ENCODE data around the gene ARHGDIA. TPM values are rescaled to one million over a fixed set of nuclear protein-coding genes. Genes with fewer than 3 reads are reported as not detected.
A peak's percentile ranks its signal among the peaks of the same experiment; 100 is the strongest.
"Not testable (repeated sequence)": the region's sequence is repeated elsewhere in the genome, so short reads cannot be mapped to it uniquely, and the experiment has no call there.

The ARHGDIA gene
- total RNA-seq, 2 donors from 2014 or later = 447 to 500 TPM

DNA sequence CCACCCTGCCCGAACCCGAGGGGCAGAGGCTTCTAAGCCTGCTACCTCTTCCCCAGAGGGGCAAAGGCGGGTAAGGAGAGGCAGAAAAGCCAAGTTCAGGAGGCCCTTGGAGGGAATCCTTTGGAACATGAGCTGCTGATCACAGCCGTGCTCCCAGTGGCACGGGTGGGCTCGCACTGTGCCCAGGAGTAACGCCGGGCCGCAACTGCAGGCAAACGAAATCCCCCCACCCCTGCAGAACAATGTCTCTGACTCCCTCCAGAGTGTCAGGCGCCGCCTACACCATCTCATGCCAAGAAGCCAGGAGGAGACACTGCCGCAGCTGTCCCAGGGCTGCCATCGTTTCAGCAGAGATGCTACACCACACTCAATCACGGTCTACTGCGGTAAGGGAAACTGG is 19.7 kb downstream of the ARHGDIA start:
- DNase-seq = no peak
- no peak for ATAC-seq
- intact Hi-C loops (cut with DNase I, micrococcal nuclease) = no loop called here

DNA sequence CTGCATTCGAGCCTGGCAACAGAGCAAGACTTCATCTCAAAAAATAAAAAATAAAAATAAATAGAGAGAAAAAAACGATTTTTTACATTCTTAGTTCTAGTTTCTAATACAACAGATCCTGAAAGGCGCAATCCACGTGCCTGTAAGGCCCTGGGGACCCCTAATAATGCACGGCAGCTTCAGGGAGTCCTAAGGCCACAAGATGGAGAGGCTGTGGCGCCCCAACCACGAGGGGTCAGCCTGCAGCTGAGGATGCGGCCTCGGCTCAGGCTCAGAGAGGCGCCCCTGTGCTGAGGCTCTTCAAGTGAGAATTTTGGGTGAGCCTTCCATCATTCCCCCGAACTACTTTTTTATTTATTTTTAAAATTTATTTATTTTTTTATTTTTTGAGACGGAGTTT is 21.7 kb downstream of the ARHGDIA start:
- DNase-seq (no peak), ATAC-seq (no peak)
- intact Hi-C loops (cut with DNase I, micrococcal nuclease) = no loop called here

DNA sequence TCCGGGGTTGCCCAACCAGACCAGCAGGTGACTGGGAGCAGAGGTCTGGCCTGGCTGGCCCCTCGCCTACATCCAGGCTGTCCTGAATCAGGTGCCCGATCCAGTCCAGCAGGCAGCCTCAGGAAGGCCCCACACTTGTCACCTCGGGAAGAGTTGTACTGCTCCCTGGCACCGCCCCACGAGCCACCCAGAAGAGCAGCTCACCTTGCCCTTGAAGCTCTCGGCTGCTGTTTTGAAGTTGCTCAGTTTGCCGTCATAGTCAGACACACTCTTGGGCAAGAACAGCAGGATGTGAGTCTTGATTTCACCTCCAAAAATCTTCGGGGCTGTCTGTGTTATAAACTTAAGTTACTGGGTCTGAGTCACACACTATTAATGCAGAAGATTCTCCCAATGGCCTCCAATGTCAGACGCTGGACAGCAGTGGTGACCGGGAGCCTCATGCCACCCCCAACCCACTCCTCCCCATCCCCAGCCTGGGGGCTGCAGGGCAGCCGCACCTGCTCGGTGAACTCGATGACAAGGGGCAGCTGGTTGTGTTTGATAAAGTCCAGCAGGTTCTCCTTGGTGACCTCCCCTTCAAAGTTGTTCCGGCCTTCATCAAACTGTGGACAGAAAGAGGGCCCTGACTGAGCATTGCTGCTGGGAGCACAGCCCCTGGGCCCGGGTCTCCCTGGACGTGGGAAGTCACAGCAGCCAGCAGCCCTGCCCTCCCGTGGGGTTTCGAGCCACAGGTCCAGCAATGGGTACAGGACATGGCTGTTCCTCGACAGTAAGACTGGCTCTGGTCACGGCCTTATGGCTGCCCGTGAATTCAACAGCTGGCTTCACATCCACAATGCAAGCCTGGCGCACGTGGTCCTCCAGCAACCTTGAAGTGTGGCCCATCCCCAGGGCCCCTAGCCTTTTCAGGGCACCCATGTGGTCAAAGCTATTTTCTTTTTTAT is 24.1 kb downstream of the ARHGDIA start:
- intact Hi-C loops (cut with DNase I, micrococcal nuclease) = no loop called here
- DNase-seq (no peak), ATAC-seq (no peak)

DNA sequence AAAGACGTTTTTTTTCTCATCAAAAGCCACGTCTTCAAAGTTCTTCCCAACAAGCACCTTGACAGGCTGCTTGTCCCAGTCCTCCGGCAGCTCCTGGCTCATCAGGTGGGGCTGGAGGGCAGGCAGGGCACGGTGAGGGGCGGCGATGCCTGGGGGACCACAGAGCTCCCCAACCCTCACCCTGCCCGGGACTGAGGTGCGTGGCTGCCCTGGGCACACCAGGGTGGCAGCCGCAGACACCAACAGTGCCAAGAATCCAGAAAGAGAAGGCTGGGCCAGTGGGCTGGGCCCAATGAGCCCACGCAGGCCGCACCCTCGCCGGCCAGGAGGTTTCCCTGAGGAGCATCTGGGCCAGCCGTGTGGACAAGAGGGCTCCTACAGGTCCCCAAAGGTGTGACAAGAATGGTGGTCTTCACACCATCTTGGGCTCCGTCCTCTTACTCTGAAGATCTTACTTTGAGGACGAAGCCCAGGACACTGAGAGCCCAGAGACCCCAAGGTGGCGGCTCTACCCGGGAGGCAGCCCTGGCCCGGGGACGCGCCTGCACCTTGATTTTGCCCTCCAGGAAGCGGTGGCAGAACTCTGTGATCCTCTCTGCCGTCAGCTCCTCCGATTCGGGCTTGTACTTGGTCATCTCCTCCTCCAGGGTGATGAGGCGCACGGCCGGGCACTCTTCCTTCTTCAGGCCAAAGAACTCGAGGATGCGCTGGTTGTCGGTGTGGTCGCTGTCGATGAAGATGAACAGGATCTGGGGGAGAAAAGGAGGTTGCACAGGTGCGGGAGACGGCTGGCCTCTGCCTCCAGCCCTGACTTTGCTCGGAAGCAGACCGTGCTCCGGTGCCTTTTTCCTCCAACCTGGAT is 25.0 kb downstream of the ARHGDIA start:
- DNase-seq (no peak), ATAC-seq (no peak)
- intact Hi-C loops (cut with DNase I, micrococcal nuclease) = no loop called here

DNA sequence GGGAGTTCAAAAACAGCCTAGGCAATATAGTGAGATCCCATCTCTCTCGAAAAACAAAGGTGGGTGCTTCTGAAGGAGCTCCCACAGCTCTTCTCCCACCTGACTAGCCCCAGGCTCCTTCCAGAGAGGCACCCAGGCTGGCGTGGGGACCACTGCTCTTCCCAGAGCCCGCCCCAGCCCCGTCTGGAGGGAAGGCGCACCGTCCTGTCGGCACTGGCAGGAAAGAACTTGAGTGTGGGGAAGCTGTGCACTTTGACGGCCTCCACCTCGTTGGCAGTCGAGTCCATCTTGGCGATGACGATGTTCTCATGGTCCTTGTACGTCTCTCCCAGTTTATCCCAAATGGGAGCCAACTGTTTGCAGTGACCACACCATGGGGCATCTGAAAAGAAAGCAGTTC is 25.8 kb downstream of the ARHGDIA start:
- intact Hi-C loops (cut with DNase I, micrococcal nuclease) = no loop called here

DNA sequence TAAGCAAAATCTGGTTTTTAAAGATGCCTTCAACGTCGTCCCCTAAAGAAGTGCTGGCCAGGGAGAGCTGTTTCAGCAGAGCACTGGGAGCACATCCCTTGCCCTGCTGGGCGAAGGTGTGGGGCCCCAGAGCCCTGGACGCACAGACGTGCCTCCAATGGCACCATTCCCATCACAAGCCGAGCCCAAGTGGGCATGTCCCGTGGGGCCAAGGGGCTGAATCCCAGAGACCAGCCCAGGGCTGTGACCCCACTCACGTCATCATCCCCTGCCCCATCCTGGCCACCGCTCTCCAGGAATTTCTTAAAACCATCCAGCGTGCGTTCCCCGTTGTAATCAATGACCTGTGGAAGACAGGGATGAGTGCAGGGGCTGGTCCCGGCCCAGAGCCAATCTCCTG is 26.2 kb downstream of the ARHGDIA start:
- DNase-seq = no peak
- intact Hi-C loops (cut with DNase I, micrococcal nuclease) = no loop called here
- ATAC-seq = no peak

More for the DNA sequence above, 25.8 kb downstream of the ARHGDIA start:
- no peak for DNase-seq
- no peak for ATAC-seq

DNA sequence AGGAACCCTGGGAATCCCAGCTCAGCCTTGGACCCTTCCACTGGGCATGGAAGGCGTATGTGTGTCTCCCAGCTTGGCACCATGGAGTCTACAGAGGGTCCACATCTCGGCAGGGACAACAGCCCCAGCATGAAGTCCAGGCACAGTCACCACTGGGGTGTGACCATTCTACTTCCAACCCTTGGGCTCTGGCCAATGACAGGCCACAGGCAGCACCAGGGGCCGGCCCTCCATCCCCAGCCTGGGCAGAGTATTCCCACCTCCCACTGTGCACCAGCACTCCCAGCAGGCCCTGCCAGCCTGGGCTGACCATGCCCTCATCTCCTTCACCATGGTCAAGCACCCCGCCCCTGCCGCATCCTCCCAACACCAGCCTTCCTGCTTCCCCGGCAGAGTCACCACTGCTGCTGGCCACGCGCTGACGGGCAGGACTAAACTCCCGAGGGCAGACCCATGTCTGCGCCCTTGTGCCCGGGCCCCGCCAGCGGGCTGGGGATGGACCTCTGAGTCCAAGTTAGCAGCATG is 26.7 kb downstream of the ARHGDIA start:
- DNase-seq (no peak), ATAC-seq (peak; percentile 16)
- intact Hi-C loops (cut with DNase I, micrococcal nuclease) = no loop called here

DNA sequence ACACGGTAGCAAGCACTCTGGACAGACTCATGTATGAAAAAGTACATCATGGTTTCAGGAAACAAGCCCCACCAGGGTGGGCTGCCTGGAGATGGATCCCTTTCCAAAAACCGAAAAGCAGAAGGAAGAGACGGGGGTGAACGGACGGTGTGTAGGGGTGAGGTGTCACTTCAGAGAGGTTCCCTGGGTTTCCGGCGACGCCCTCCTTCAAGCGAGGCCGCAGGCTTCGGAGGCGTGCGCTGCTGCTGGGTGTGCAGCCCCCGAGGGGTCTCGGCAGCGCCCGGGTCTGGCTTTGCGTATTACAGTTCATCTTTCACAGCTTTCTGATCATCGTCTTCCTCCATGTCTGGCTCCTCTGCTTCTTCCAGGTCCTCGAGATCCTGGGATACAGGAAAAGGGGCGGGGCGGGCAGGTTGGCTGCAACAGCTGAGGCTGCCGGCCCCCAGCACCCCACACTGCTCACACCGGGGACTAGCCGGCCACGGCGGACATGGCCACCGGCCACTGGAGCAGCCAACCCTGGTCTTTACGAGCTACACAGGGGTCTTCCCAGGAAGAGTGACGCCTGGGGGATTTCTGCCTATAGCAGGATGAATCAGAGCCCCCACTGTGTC is 27.3 kb downstream of the ARHGDIA start:
- no peak for DNase-seq
- ATAC-seq = peak; percentile 4
- intact Hi-C loops (cut with DNase I, micrococcal nuclease) = no loop called here

DNA sequence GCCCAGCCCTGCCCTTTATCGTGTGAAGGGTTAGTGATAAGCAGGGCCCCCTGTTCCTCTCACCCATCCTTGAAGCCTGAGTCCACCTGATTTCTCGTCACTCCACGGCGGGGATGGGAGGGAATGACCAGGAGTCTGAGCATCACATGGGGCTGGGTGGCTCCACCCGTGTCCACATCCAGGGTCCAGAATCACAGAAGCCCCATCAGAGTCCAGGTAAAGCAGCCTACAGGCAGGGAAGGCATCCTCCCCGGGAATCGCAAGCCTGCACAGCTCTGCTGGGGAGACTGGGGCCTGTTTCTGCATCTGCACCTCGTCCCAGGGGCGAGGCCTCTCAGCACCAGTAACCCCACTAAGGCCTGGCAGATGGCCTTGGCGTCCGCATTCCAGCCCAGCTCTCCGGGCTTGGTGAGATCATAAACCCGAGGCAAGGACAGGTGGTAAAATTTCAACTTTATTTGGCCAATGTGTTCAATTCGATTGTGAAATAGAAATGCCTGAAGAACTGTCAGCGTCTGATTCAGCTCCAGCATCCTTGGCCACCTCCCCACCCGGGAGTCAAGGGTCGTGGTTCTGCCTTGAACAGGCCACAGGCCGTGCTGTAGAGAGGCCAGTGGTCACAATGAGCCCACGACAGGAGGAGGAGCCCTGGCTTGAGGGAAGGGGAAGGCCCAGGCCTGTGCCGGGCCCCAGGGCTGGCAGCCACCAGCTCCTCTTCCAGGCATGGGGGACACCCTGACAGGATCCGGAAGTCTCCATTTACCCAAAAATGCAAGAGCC is 28.2 kb downstream of the ARHGDIA start:
- no peak for DNase-seq
- intact Hi-C loops (cut with DNase I, micrococcal nuclease) = no loop called here
- ATAC-seq = peak; percentile 29

DNA sequence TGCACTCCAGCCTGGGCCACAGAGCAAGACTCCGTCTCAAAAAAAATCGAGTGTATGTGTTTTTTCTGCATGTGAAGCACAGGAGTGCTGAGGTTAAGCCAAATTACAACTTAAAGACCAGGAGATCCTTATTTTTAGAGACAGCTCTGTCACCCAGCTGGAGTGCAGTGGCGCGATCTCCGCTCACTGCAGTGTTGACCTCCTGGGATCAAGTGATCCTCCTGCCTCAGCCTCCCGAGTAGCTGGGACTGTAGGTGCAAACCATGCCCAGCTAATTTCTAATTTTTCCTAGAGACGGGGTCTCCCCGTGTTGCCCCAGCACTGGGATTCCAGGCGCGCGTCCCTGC is 28.8 kb downstream of the ARHGDIA start:
- DNase-seq = no peak
- intact Hi-C loops (cut with DNase I, micrococcal nuclease) = no loop called here
- ATAC-seq = no peak

DNA sequence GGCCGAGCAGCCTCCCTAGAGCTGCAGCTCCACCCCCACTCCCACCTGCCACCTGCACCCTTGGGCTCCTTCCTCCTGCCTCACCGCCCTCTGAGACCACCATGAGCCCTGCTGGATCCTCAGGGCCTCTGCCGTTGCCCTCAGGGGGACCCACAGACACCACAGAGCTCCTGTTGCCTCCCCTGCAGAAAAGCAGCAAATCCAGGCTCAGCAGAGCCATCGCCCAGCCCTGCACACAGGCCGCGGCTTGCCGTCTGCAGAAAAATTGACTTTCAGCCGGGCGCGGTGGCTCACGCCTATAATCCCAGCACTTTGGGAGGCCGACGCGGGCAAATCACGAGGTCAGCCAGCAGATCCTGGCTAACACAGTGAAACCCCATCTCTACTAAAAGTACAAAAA is 29.3 kb downstream of the ARHGDIA start:
- intact Hi-C loops (cut with DNase I, micrococcal nuclease) = no loop called here
- no peak for ATAC-seq
- DNase-seq = no peak

DNA sequence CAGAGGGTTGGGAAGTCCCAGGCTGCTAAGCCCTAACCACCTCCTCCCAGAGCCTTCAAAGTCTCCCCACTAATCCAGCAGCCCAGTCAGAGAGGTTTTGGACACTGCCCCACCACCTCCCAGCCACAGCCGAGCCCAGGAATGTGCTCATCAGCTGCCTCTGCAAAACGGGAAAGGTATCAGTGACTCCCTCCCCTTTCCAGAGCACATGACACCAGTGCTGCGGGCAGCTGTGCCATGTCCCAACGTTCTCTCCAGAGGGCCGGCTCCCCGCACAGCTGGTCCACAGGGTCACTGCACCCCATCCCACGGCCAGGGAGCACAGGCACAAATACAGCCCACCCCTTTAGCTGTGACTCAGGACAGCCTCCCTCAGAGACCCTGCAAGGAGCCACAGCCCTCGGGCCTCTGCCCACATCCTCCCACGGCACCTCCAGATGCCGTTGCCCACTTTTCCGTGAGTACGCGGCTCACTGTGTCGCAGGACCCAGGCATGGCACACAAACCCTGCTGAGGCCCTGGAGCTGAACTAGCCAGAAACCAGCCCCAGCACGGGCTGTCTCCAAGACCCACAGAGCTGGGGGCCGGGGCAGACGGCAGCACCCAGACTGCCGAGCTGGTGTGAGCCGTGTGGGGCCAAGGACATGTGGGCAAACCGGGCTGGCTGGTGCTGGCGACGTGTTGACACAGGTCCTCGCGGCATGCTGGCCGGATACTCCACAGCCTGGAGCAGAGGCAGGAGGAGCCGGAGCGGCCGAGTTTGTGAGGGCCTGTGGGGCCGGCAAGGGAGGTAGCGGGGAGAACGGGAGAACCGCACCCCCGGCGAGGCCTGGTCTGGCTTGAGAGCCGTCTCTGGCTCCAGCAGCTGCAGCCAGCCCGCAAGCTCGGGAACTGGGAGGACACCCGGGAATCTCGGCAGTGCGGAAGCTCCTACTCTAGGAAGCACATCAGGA is 30.0 kb downstream of the ARHGDIA start:
- intact Hi-C loops (cut with DNase I, micrococcal nuclease) = no loop called here
- ATAC-seq (no peak), DNase-seq (no peak)

DNA sequence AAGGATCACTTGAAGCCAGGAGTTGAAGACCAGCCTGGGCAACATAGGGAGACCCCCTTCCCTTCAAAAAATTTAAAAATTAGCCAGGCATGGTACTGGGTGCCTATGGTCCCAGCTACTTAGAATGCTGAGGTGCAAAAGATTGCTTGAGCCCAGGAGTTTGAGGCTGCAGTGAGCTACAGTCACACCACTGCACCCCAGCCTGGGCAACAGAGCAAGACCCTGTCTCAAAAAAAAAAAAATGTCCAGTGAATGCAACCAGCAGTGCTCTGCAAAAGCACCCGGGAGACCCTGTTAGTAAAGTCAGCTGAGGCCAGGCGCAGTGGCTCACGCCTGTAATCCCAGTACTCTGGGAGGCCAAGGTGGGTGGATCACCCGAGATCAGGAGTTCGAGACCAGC is 31.1 kb downstream of the ARHGDIA start:
- DNase-seq; ATAC-seq; intact Hi-C loops (cut with DNase I, micrococcal nuclease): not testable (repeated sequence)

DNA sequence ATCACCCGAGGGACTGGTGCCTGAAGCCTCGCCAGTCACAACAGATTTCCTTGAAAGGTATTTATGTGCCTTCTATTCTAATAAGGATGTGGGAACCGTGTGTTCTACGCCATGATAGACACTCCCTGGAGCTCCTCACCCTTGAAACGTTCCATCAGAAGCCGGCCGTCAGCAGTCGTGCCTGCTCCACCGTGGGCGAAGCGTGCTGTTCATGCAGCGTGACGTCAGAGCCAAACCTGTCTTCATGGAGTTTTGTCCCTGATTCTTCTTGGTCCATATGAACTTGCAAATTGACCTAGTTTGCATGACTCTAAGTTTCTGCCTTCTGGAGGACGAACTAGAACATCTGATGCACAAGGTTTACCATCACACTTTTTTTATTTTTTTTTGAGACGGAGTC is 31.8 kb downstream of the ARHGDIA start:
- ATAC-seq = no peak
- intact Hi-C loops (cut with DNase I, micrococcal nuclease) = no loop called here
- DNase-seq = no peak

DNA sequence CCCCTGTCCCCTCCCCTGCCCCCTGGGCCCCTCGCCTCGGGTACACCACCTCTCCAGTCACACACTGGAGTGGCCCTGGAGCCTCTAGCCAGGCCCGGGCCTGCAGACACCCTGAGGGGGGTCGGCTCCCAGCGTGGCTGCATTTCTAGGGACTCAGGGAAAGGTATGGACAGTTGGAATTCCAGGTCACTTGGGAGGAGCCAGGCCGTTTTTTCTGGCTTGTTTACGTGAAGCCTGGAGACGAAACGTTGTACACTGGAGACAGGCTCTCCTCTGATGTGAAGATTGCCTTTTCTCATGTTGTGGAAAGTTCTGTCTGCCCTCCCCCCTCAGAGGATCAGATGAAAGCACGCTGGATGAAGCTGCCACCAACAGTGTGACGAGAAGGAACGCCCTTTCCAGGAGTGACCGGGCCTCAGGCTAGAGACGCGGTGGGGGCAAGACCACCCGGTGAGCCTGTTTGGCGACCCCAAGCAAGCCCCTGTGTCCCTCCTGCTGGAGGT is 32.3 kb downstream of the ARHGDIA start:
- intact Hi-C loops (cut with DNase I, micrococcal nuclease) = no loop called here
- DNase-seq (no peak), ATAC-seq (no peak)

DNA sequence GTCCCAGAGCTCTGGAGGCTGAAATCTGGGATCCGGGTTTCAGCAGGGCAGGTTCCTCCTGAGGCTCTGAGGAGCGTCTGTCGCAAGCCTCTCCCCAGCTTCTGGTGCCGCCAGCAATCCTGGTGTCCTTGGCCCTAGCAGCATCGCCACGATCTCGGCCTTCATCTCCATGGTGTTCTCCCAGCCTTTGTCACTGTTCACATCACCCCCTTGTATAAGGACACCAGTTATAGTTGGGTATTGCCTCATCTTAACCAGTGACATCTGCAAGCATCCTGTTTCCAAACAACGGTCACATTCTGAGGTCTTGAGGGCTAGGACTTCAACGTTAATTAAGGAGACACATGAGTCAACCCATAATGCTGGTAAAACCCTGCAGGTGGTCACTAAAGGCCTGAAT is 33.5 kb downstream of the ARHGDIA start:
- DNase-seq (no peak), ATAC-seq (no peak)
- intact Hi-C loops (cut with DNase I, micrococcal nuclease) = no loop called here

DNA sequence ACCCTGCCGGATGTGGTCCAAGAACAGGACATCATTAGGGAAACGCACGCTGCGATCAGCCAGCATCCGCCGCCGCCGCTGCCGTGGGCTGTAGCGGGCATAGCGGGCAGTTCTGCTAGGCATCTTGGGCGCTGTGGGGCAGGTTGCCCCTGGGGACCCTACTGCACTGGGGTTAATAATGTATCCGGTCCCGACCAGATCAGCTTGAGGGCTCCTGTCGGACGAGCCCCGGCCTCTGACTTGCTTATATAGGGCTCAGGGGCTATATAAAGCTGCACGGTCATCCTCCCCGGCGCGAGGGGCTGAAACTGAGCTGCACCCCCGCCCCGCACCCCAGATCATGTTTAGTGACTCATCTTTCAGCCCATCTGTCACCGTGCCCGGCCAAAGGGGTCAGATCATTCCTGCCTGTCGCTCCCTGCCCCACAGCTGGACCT is 36.3 kb downstream of the ARHGDIA start, which contains the start of gene PPP1R27:
PPP1R27 (minus strand) TSS at position 220 of the 437 bp plus-strand sequence; CDS start at position 123, 97 bp downstream.
- DNase-seq (no peak), ATAC-seq (no peak)
- intact Hi-C loops (cut with DNase I, micrococcal nuclease) = no loop called here
